GM04504 (cell line): ENCODE results near the gene ZMYND8.
"Not testable (repeated sequence)": the region's sequence is repeated elsewhere in the genome, so short reads cannot be mapped to it uniquely, and the experiment has no call there.

ENCODE experiments used
- DNase-seq: peaks from one replicate; pipeline ENCODE4 v3.0.0-alpha.2; 2012; ENCODE audit warnings: low read depth

Gene ZMYND8

DNA sequence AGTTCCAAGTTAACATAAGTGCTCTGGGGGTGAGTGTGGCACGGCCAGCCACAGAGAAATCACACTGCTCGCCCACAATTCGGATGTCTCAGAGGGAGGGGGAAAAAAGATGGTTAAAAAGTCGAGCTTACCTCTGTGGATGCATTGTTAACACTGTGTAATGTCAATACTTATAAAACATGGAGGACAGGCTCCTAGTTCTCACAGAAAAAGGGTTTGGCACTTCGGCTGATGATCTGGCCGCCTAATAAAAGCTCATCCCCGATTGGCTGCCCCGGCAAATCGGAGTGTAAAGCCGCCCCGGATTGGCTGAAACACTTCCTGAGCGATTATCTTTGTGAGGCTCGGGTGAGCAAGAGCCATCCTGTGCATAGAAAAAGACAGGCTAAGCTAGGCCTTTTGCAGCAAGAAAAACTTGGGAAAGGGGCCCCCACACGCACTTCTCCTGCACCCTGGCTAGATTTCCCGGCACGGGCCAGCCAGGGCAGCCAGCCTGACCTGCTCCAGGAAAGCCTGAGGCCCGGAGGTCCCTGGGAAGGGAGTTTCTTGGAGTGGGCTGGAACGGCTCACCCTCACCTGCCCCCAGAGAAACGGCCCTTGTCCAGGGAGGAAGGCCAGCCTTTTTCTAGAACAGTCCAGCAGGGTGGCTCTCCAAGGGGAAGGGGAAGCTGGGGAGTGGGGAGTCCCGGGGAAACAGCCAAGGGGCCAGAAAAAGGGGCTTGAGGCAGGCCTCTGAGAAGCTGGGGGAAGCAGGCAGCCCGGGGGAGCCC is at the start of gene ZMYND8:
ZMYND8 (minus strand) TSS at position 174 of the 770 bp plus-strand sequence; CDS start at position 145, 29 bp downstream.
- DNase-seq = peak; percentile 89

- DNase-seq = no peak
Measured at GRCh38 chr20:47405775-47406325, 49.4 kb upstream of the ZMYND8 start.

- DNase-seq = no peak
Measured at GRCh38 chr20:47400685-47401084, 44.2 kb upstream of the ZMYND8 start.

- DNase-seq = no peak
Measured at GRCh38 chr20:47397652-47398301, 41.3 kb upstream of the ZMYND8 start.

DNA sequence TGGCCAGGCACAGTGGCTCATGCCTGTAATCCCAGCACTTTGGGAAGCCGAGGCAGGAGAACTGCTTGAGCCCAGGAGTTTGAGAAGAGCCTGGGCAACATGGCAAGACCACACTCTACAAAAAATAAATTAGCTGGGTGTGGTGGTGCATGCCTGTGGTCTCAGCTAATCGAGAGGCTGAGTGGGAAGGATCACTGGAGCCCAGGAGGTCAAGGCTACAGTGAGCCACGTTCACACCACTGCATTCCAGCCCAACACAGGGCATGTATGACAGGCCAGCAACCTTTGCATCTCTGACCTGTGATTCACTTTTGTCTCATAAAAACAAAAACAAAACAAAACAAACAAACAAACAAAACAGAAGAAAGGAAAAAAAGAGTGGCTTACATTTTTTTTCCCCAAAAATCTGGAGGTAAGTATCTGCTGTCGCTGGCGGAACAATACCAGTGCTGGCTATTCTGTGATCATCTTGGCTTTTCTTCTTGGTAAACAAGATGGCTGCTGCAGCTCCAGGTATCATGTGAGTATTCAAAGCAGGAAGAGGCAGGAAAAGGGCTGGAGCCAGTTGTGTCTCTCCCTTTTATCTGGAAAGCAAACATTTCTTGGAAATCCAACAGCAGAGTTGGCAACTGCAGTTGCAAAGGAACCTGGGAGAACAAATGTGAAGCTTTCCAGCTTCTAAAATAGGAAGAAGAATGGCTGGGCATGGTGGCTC is 40.4 kb upstream of the ZMYND8 start:
- DNase-seq = no peak

- not testable (repeated sequence) for DNase-seq
Measured at GRCh38 chr20:47393796-47394514, 37.5 kb upstream of the ZMYND8 start.

DNA sequence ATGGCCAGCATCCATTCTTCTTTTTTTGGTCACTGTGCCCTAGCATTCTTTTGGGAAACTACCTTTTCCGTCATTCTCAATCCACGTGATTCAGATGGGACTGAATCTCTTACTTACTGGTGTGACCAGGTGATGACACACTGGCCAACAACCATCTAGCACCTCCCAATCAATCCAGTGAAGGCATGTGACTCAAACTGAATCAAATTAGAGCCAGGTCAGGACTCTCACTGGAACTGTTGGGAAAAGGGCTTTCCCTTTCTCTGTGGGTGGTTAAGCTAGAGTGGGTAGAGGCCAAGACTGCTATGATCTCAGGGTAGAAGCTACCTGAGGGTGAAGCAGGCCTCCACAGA is 36.2 kb upstream of the ZMYND8 start:
- DNase-seq = no peak

GRCh38 chr20:47392015-47392720 is 35.7 kb upstream of the ZMYND8 start:
- peak; percentile 87 for DNase-seq

- no peak for DNase-seq
Measured at GRCh38 chr20:47391276-47392010, 34.9 kb upstream of the ZMYND8 start.

GRCh38 chr20:47389867-47390347 is 33.4 kb upstream of the ZMYND8 start:
- DNase-seq = no peak

- not testable (repeated sequence) for DNase-seq
Measured at GRCh38 chr20:47385968-47386367, 29.5 kb upstream of the ZMYND8 start.

- DNase-seq = no peak
Measured at GRCh38 chr20:47382746-47383415, 26.4 kb upstream of the ZMYND8 start.

DNA sequence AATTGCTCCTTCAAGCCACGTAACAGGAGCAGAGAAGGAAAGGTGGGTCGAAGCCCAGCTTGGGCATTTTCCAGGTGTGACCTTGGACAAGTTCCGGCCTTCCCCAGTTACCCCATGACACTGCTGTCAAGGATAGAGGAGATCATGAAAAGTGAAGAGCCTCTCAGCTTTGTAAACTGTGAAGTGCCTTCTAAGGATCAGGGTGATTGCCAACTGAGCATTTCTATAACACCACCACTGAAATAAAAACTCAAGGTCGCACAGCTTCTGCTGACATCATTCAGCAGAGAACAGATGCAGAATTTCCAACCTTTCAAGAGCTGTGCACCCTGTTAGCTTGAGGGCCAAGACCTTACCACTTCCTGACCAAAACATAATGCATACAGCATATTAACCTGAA is 24.0 kb upstream of the ZMYND8 start:
- no peak for DNase-seq

- no peak for DNase-seq
Measured at GRCh38 chr20:47379433-47380150, 23.1 kb upstream of the ZMYND8 start.

DNA sequence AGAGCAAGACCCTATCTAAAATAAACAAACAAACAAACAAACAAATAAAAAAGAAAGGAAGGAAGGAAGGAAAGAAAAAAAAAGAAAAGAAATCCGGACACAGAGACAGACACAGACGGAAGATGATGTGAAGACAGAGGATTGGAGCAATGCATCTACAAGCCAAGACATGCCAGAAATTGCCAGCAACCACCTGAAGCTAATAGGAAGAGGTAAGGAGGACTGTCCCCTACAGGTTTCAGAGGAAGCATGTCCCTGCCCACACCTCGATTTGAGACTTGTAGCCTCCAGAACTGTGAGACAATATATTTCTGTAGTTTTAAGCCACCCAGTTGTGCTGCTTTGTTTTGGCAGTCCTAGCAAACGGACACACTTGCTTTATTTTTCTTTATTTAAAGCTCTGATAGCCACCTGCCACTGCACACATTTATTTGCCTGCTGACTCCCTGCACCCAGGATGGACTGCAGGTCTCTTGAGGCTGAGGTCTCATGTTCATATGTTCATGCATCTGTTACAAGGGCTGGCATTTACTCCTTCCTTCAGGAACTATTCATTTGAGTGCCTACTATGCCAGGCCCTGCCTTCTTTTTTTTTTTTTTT is 20.7 kb upstream of the ZMYND8 start:
- DNase-seq = no peak

DNA sequence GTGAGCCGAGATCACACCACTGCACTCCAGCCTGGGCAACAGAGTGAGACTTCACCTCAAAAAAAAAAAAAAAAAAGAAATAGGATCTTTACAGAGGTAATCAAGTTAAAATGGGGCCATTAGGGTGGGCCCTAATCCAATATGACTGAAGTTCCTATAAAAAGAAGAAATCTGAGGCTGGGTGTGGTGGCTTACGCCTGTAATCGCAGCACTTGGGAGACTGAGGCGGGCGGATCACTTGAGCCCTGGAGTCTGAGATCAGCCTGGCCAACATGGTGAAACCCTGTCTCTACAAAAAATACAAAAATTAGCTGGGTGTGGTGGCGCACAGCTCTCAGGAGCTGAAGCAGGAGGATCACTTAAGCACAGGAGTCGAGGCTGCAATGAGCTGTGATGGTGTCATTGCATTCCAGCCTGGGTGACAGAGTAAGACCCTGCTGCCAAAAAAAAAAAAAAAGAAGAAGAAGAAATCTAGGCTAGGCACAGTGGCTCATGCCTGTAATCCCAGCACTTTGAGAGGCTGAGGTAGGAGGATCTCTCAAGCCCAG is 19.7 kb upstream of the ZMYND8 start:
- DNase-seq = not testable (repeated sequence)

DNA sequence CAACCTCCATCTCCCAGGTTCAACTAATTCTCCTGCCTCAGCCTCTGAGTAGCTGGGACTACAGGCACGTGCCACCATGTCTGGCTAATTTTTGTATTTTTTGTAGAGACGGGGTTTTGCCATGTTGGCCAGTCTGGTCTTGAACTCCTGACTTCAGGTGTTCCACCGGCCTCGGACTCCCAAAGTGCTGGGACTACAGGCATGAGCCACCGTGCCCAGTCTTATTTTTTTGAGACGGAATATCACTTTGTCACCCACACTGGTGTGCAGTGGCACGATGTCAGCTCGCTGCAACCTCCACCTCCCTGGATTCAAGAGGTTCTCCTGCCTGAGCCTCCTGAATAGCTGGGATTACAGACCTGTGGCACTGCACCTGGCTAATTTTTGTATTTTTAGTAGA is 17.6 kb upstream of the ZMYND8 start:
- DNase-seq = not testable (repeated sequence)

- no peak for DNase-seq
Measured at GRCh38 chr20:47373206-47373733, 16.8 kb upstream of the ZMYND8 start.
